HEK293 (cell line): Measurements from ENCODE around the gene LINS1.

ENCODE experiments used
- CTCF ChIA-PET: fragments of 350-600 bp; formaldehyde crosslinking; extraction: SDS; loops from one replicate; lab custom pipeline; 2021; ENCODE audit warnings: antibody characterized with exemption; lab: Yijun Ruan, JAX
- POLR2A ChIA-PET: fragments of 300-600 bp; formaldehyde crosslinking; extraction: SDS; loops from one replicate; lab custom pipeline; 2020; ENCODE audit warnings: antibody characterized with exemption, inconsistent platforms; lab: Yijun Ruan, JAX
- H3K27ac ChIP-seq: fragments of 200-500 bp; sonication (Bioruptor generic); 2 replicates; pipeline ENCODE4 v1.5.1; 2014; ENCODE audit warnings: low read depth, low read length, control low read depth, inconsistent platforms; ENCODE audit errors: extremely low read depth
- H3K36me3 ChIP-seq, 2 experiments: fragments of 200-500 bp in 1 of 2; sonication (Bioruptor generic) in 1 of 2; 1 replicate in 1 of 2; 2 replicates in 1 of 2; pipeline ENCODE4 v1.5.1; 2014 to 2017; ENCODE audit warnings: inconsistent platforms in 2 of 2, low read length in 2 of 2; ENCODE audit not compliant: control insufficient read depth in 2 of 2, insufficient read depth in 1 of 2
- H3K4me1 ChIP-seq: fragments of 200-500 bp; sonication (Bioruptor generic); 2 replicates; pipeline ENCODE4 v1.5.1; 2014; ENCODE audit warnings: mild to moderate bottlenecking, low read length, inconsistent platforms; ENCODE audit not compliant: control insufficient read depth, insufficient read depth
- H3K4me3 ChIP-seq: 2 replicates; pipeline ENCODE4 v1.5.1; 2011; ENCODE audit warnings: low read depth, mild to moderate bottlenecking, control low read depth, low read length, moderate library complexity
- H3K9me3 ChIP-seq: fragments of 200-500 bp; sonication (Bioruptor generic); 2 replicates; pipeline ENCODE4 v1.5.1; 2014; ENCODE audit warnings: low read depth, low read length, inconsistent platforms; ENCODE audit not compliant: control insufficient read depth, insufficient read depth
- GLIS2 ChIP-seq: fragments of 450-650 bp; formaldehyde crosslinking; IDR thresholded peaks from 2 replicates; pipeline ENCODE4 v1.5.1; 2016; ENCODE audit warnings: missing biosample characterization, missing genetic modification characterization
- KLF1 ChIP-seq: fragments of 450-650 bp; formaldehyde crosslinking; IDR thresholded peaks from 2 replicates; pipeline ENCODE4 v1.5.1; 2016; ENCODE audit warnings: missing biosample characterization, missing genetic modification characterization
- KLF17 ChIP-seq: fragments of 450-650 bp; formaldehyde crosslinking; IDR thresholded peaks from 2 replicates; pipeline ENCODE4 v1.5.1; 2016; ENCODE audit warnings: missing biosample characterization, missing genetic modification characterization
- PRDM6 ChIP-seq: fragments of 450-650 bp; formaldehyde crosslinking; IDR thresholded peaks from 2 replicates; pipeline ENCODE4 v1.5.1; 2017; ENCODE audit warnings: missing biosample characterization, missing genetic modification characterization
- ZBTB17 ChIP-seq: fragments of 450-650 bp; formaldehyde crosslinking; IDR thresholded peaks from 2 replicates; pipeline ENCODE4 v1.5.1; 2016; ENCODE audit warnings: missing biosample characterization, missing genetic modification characterization
- ZFP3 ChIP-seq: fragments of 450-650 bp; formaldehyde crosslinking; IDR thresholded peaks from 2 replicates; pipeline ENCODE4 v1.5.1; 2016; ENCODE audit warnings: low read depth, missing biosample characterization, missing genetic modification characterization
- ZNF112 ChIP-seq: fragments of 450-650 bp; formaldehyde crosslinking; IDR thresholded peaks from 2 replicates; pipeline ENCODE4 v1.5.0; 2017; ENCODE audit warnings: missing biosample characterization, missing genetic modification characterization
- ZNF148 ChIP-seq: fragments of 450-650 bp; formaldehyde crosslinking; IDR thresholded peaks from 2 replicates; pipeline ENCODE4 v1.5.0; 2017; ENCODE audit warnings: missing biosample characterization, missing genetic modification characterization, borderline replicate concordance
- ZNF169 ChIP-seq: fragments of 450-650 bp; formaldehyde crosslinking; IDR thresholded peaks from 2 replicates; pipeline ENCODE4 v1.5.1; 2016; ENCODE audit warnings: missing biosample characterization, missing genetic modification characterization
- ZNF211 ChIP-seq: fragments of 450-650 bp; formaldehyde crosslinking; IDR thresholded peaks from 2 replicates; pipeline ENCODE4 v1.5.1; 2016; ENCODE audit warnings: low read depth, missing biosample characterization, missing genetic modification characterization
- ZNF239 ChIP-seq: fragments of 450-650 bp; formaldehyde crosslinking; IDR thresholded peaks from 2 replicates; pipeline ENCODE4 v1.5.1; 2016; ENCODE audit warnings: missing biosample characterization, missing genetic modification characterization
- ZNF24 ChIP-seq: fragments of 450-650 bp; formaldehyde crosslinking; IDR thresholded peaks from 2 replicates; pipeline ENCODE4 v1.5.1; 2016; ENCODE audit warnings: missing biosample characterization, missing genetic modification characterization
- ZNF280D ChIP-seq: fragments of 450-650 bp; formaldehyde crosslinking; IDR thresholded peaks from 2 replicates; pipeline ENCODE4 v1.5.1; 2016; ENCODE audit warnings: missing biosample characterization, missing genetic modification characterization
- ZNF311 ChIP-seq: fragments of 450-650 bp; formaldehyde crosslinking; IDR thresholded peaks from 2 replicates; pipeline ENCODE4 v1.5.1; 2017; ENCODE audit warnings: missing biosample characterization, missing genetic modification characterization, borderline replicate concordance
- ZNF362 ChIP-seq: fragments of 450-650 bp; formaldehyde crosslinking; IDR thresholded peaks from 2 replicates; pipeline ENCODE4 v1.5.1; 2016; ENCODE audit warnings: missing biosample characterization, missing genetic modification characterization
- ZNF366 ChIP-seq: fragments of 450-650 bp; formaldehyde crosslinking; conservative IDR thresholded peaks from 2 replicates; pipeline ENCODE4 v1.5.1; 2016; ENCODE audit warnings: missing biosample characterization, missing genetic modification characterization
- ZNF473 ChIP-seq: fragments of 450-650 bp; formaldehyde crosslinking; IDR thresholded peaks from 2 replicates; pipeline ENCODE4 v1.5.1; 2017; ENCODE audit warnings: missing biosample characterization, missing genetic modification characterization
- ZNF580 ChIP-seq: fragments of 450-650 bp; formaldehyde crosslinking; IDR thresholded peaks from 2 replicates; pipeline ENCODE4 v1.5.1; 2016; ENCODE audit warnings: missing biosample characterization, missing genetic modification characterization
- ZNF692 ChIP-seq: fragments of 450-650 bp; formaldehyde crosslinking; IDR thresholded peaks from 2 replicates; pipeline ENCODE4 v1.5.1; 2016; ENCODE audit warnings: missing biosample characterization, missing genetic modification characterization
- ZSCAN5A ChIP-seq: fragments of 450-650 bp; formaldehyde crosslinking; IDR thresholded peaks from 2 replicates; pipeline ENCODE4 v1.5.1; 2016; ENCODE audit warnings: missing biosample characterization, missing genetic modification characterization

LINS1 gene

GRCh38 chr15:100651253-100651652 is 49.3 kb upstream of the LINS1 start:
- H3K9me3 ChIP-seq, result no peaks in the 10 kb centered on the region
- no peak overlapping the region for H3K4me3 ChIP-seq
- H3K36me3 ChIP-seq, result peaks cover 4 to 6% of the 10 kb centered on the region in 2 experiments; a peak in 2 of 3 replicates
- no peaks in the 10 kb centered on the region for H3K4me1 ChIP-seq
- CTCF ChIA-PET, result interaction anchor here (1.0 to 1.9 kb wide), 6 partner anchors 10 to 357 kb away, joined by 3 to 6 read pairs (median 4); no protein-coding TSS in a partner anchor
- POLR2A ChIA-PET, result no interaction called here
- H3K27ac ChIP-seq, result no peak overlapping the region
- no peak for TF ChIP-seq ZFP3
- no peak for TF ChIP-seq KLF1 (tag by site-specific recombination)
- TF ChIP-seq ZNF473 (tag by site-specific recombination), result no peak
- TF ChIP-seq ZNF366 (tag by site-specific recombination), result no peak
- no peak for TF ChIP-seq ZNF169
- no peak for TF ChIP-seq ZNF362
- no peak for TF ChIP-seq KLF17 (tag by site-specific recombination)
- TF ChIP-seq ZNF239 (tag by site-specific recombination), result no peak
- no peak for TF ChIP-seq PRDM6 (tag by site-specific recombination)
- no peak for TF ChIP-seq ZNF280D (tag by site-specific recombination)
- no peak for TF ChIP-seq ZNF112 (tag by site-specific recombination)
- TF ChIP-seq ZSCAN5A (tag by site-specific recombination), result no peak

GRCh38 chr15:100650685-100651084 is 48.7 kb upstream of the LINS1 start:
- peaks cover 4 to 6% of the 10 kb centered on the region in 2 experiments; a peak in 2 of 3 replicates for H3K36me3 ChIP-seq
- POLR2A ChIA-PET, result no interaction called here
- no peaks in the 10 kb centered on the region for H3K4me1 ChIP-seq
- CTCF ChIA-PET, result interaction anchor here (0.7 to 1.9 kb wide), 13 partner anchors 9 to 357 kb away, joined by 3 to 7 read pairs (median 4); no protein-coding TSS in a partner anchor
- H3K27ac ChIP-seq, result no peak overlapping the region
- H3K9me3 ChIP-seq, result no peaks in the 10 kb centered on the region
- H3K4me3 ChIP-seq, result no peak overlapping the region
- TF ChIP-seq ZNF24 (tag by site-specific recombination), result no peak
- no peak for TF ChIP-seq ZNF580 (tag by site-specific recombination)
- no peak for TF ChIP-seq ZNF148 (tag by site-specific recombination)
- TF ChIP-seq ZNF692, result no peak
- TF ChIP-seq GLIS2 (tag by site-specific recombination), result no peak
- no peak for TF ChIP-seq ZNF362
- TF ChIP-seq ZNF211 (tag by site-specific recombination), result no peak
- TF ChIP-seq ZNF311 (tag by site-specific recombination), result no peak
- TF ChIP-seq ZBTB17, result no peak
